Measurements from ENCODE around the gene ESPL1.
"Not testable (repeated sequence)": the region's sequence is repeated elsewhere in the genome, so short reads cannot be mapped to it uniquely, and the experiment has no call there.

Gene ESPL1

GRCh38 chr12:53300187-53300586, 32.1 kb downstream of the ESPL1 start:
- no peak for DNase-seq (ENCODE audit: low read depth)

GRCh38 chr12:53302903-53303302, 34.8 kb downstream of the ESPL1 start:
- DNase-seq (ENCODE audit: low read depth), result no peak

- DNase-seq (ENCODE audit: low read depth), result no peak
These were observed 38.7 kb downstream of the ESPL1 start for GRCh38 chr12:53306826-53307225.

- no peak for DNase-seq (ENCODE audit: low read depth)
These were observed 40.2 kb downstream of the ESPL1 start for GRCh38 chr12:53308276-53308675.

- no peak for DNase-seq (ENCODE audit: low read depth)
These were observed 45.9 kb downstream of the ESPL1 start for GRCh38 chr12:53313996-53314395.

GRCh38 chr12:53320352-53321195, 52.5 kb downstream of the ESPL1 start:
- no peak for DNase-seq (ENCODE audit: low read depth)

- peak; percentile 18 for DNase-seq (ENCODE audit: low read depth)
These were observed 56.1 kb downstream of the ESPL1 start for GRCh38 chr12:53324113-53324778.

GRCh38 chr12:53324779-53325510, 56.8 kb downstream of the ESPL1 start:
- peak; percentile 75 for DNase-seq (ENCODE audit: low read depth)

GRCh38 chr12:53325511-53326061, 57.5 kb downstream of the ESPL1 start:
- DNase-seq (ENCODE audit: low read depth), result no peak

- no peak for DNase-seq (ENCODE audit: low read depth)
These were observed 58.5 kb downstream of the ESPL1 start for GRCh38 chr12:53326460-53327185.

- DNase-seq (ENCODE audit: low read depth), result no peak
These were observed 59.4 kb downstream of the ESPL1 start for GRCh38 chr12:53327435-53328042.

GRCh38 chr12:53328043-53328435, 59.9 kb downstream of the ESPL1 start:
- DNase-seq (ENCODE audit: low read depth), result no peak

- DNase-seq (ENCODE audit: low read depth), result no peak
These were observed 62.6 kb downstream of the ESPL1 start for GRCh38 chr12:53330671-53331070.

- DNase-seq (ENCODE audit: low read depth), result not testable (repeated sequence)
These were observed 64.2 kb downstream of the ESPL1 start for GRCh38 chr12:53332339-53332738.

GRCh38 chr12:53332744-53333143, 64.6 kb downstream of the ESPL1 start:
- DNase-seq (ENCODE audit: low read depth), result no peak

- DNase-seq (ENCODE audit: low read depth), result no peak
These were observed 65.2 kb downstream of the ESPL1 start for GRCh38 chr12:53333289-53333688.

GRCh38 chr12:53333845-53334244, 65.7 kb downstream of the ESPL1 start:
- no peak for DNase-seq (ENCODE audit: low read depth)

- DNase-seq (ENCODE audit: low read depth), result no peak
These were observed 66.7 kb downstream of the ESPL1 start for GRCh38 chr12:53334822-53335221.

GRCh38 chr12:53336181-53336681, 68.1 kb downstream of the ESPL1 start, which contains the start of gene SP7:
TSS of gene SP7 (minus strand) at chr12:53336354. CDS start at chr12:53335646, 708 bp downstream.
- DNase-seq (ENCODE audit: low read depth), result no peak

- DNase-seq (ENCODE audit: low read depth), result no peak
These were observed 69.9 kb downstream of the ESPL1 start for GRCh38 chr12:53338017-53338416.

GRCh38 chr12:53338916-53339315, 70.8 kb downstream of the ESPL1 start:
- DNase-seq (ENCODE audit: low read depth), result no peak

Measured in T-helper 22 cell (primary cell).